ENCODE measurements around the gene PRSS33.

Gene PRSS33

DNA sequence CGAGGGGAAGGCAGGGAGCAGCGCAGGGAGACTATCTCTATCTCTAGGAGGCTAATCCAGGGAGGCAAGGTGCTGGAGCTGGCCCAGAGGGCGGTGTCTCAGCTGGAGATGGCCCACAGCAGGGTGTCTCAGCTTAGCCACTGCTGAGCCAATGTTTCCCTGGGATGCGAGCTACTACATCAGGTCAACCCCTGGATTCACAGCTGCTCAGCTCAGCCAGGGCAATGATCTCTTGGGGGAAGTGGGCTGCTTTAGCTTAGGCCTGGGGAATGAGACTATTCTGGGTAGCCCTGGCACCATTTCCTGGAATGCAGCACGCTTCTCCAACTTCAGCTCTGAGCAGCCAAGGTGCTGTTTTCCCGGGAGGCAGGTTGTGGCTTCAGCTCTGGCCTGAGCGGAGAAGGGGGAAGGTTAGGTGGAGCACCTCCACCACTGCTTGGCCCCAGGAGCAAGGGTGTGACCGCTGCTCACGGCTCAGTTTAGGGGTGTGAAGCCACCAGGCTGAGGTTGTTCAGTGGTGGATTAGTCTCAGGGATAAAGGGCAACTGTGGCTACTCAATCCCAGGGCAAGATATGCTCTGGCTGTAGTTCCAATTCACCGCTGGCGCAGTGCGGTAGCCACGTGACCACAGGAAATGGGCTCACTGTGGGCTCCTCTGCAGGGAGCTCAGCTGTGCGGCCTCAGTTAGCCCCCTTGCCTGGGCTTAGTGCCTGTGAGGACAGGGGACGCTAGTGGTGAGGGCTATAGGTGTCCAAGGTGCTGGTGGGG lies 24.5 kb upstream of the PRSS33 start:
- H3K4me1 ChIP-seq (ENCODE audit: control insufficient read depth, insufficient read depth, low read length, poor library complexity, severe bottlenecking) = no peaks in the 10 kb centered on the region
- 85 to 89% methylated on average over 13 of the region's 15 CpGs for WGBS, 2 experiments (ENCODE audit: insufficient coverage in 2 of 2)
- no peak overlapping the region for H3K4me3 ChIP-seq (ENCODE audit: extremely low read depth, insufficient read depth, low read length, poor library complexity, severe bottlenecking)
- no peak overlapping the region for H3K27ac ChIP-seq (ENCODE audit: low read depth, low read length, severe bottlenecking)
- peaks cover 3% of the 10 kb centered on the region for H3K9me3 ChIP-seq (ENCODE audit: control insufficient read depth, low read length)
- H3K36me3 ChIP-seq (ENCODE audit: control insufficient read depth, insufficient read depth, low read length) = no peaks in the 10 kb centered on the region

DNA sequence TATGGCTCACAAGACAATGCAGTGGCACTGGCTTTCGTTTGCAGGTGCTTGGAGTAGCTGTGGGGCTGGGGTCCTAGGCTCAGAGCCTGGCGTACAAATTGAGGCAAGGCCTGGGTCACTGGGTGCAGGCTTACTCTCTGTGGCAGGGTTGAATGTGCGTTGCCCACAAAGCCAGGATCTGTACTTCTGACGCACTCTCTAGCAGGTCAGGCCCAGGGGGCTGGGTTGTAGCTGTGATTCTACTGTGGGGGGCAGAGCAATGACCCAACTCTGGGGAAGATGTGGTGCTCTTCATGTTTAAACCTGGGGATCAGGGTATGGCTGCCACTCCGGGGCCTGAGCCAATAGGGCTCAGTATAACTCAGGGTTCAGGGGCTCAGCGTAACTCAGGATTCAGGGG lies 23.3 kb upstream of the PRSS33 start:
- H3K36me3 ChIP-seq (ENCODE audit: control insufficient read depth, insufficient read depth, low read length) = no peaks in the 10 kb centered on the region
- no peak overlapping the region for H3K4me3 ChIP-seq (ENCODE audit: extremely low read depth, insufficient read depth, low read length, poor library complexity, severe bottlenecking)
- WGBS, 2 experiments (ENCODE audit: insufficient coverage in 2 of 2) = 75 to 87% methylated on average over 6 of the region's 6 CpGs
- no peaks in the 10 kb centered on the region for H3K4me1 ChIP-seq (ENCODE audit: control insufficient read depth, insufficient read depth, low read length, poor library complexity, severe bottlenecking)
- H3K27ac ChIP-seq (ENCODE audit: low read depth, low read length, severe bottlenecking) = no peak overlapping the region
- H3K9me3 ChIP-seq (ENCODE audit: control insufficient read depth, low read length) = peaks cover 3% of the 10 kb centered on the region

DNA sequence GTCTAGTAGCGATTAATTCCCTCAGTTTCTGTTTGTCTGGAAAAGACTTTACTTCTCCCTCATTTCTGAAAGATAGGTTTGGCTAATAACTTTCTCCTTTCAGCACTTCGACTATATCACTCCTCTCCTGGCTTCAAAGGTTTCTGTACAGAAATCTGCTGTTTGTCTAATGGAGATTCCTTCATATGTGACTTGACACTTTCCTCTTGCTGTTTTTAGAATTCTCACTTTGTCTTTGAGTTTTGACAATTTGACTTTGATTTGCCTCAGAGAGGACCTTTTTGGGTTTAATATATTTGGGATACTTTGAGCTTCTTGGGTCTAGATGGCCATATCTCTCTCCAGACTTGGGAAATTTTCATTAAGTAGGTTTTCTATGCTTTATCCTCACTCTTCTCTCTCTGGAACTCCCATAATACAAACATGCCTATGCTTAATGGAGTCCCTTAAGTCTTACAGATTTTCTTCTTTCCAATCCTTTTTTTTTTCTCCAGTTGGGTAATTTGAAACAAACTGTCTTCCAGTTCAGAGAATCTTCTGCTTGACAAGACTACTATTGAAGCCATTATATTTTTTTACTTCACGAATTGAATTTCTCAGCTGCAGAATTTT lies 21.9 kb upstream of the PRSS33 start:
- H3K9me3 ChIP-seq (ENCODE audit: control insufficient read depth, low read length) = peaks cover 4% of the 10 kb centered on the region
- no peaks in the 10 kb centered on the region for H3K36me3 ChIP-seq (ENCODE audit: control insufficient read depth, insufficient read depth, low read length)
- no peak overlapping the region for H3K27ac ChIP-seq (ENCODE audit: low read depth, low read length, severe bottlenecking)
- 60 to 83% methylated on average over 2 of the region's 3 CpGs for WGBS, 2 experiments (ENCODE audit: insufficient coverage in 2 of 2)
- H3K4me3 ChIP-seq (ENCODE audit: extremely low read depth, insufficient read depth, low read length, poor library complexity, severe bottlenecking) = no peak overlapping the region
- no peaks in the 10 kb centered on the region for H3K4me1 ChIP-seq (ENCODE audit: control insufficient read depth, insufficient read depth, low read length, poor library complexity, severe bottlenecking)

DNA sequence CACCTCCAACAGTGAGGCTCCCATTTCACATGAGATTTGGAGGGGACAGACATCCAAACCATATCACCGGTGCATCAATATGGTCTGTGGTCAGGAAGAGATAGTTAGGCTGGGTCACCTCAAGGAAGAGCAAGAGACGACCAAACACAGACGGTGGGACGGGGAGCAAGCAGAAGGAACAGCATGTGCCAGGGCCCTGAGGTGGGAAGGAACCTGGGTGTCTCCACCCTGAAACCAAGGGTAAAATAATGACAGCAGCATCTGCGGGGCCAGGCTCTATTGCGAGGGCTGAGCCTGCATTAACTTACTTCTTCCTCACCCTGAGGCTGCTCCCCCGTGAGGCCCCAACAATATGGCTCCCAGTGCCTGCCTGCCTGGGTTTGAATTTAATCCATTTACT lies 20.8 kb upstream of the PRSS33 start:
- WGBS, 2 experiments (ENCODE audit: insufficient coverage in 2 of 2) = 80 to 100% methylated on average over 4 to 5 of the region's 7 CpGs
- no peak overlapping the region for H3K4me3 ChIP-seq (ENCODE audit: extremely low read depth, insufficient read depth, low read length, poor library complexity, severe bottlenecking)
- no peaks in the 10 kb centered on the region for H3K36me3 ChIP-seq (ENCODE audit: control insufficient read depth, insufficient read depth, low read length)
- H3K4me1 ChIP-seq (ENCODE audit: control insufficient read depth, insufficient read depth, low read length, poor library complexity, severe bottlenecking) = no peaks in the 10 kb centered on the region
- peaks cover 9% of the 10 kb centered on the region for H3K9me3 ChIP-seq (ENCODE audit: control insufficient read depth, low read length)
- H3K27ac ChIP-seq (ENCODE audit: low read depth, low read length, severe bottlenecking) = no peak overlapping the region

DNA sequence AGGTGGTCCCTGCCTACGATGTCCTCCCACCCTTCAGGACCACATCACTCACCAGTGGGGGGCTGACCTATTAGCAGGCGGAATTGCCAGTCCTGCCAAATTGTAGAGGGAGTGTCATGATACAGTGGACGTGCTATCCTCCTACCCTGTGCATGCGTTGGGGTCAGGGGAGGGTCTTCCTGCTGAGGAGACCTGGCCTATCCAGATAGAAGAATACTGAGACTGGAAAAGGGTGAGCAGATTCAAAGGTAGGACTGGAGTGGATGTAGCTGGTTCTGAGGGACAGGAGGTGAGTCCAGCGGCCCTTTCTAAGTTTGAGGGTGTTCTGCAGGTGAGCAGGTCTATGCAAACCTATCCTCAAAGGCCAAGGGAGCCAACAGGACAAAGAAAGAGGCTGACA lies 18.9 kb upstream of the PRSS33 start:
- Histone ChIP-seq H3K27ac (ENCODE audit: low read depth, low read length, severe bottlenecking) (no peak overlapping the region), H3K4me3 (ENCODE audit: extremely low read depth, insufficient read depth, low read length, poor library complexity, severe bottlenecking) (no peak overlapping the region), H3K36me3 (ENCODE audit: control insufficient read depth, insufficient read depth, low read length) (no peaks in the 10 kb centered on the region), H3K9me3 (ENCODE audit: control insufficient read depth, low read length) (peaks cover 9% of the 10 kb centered on the region), H3K4me1 (ENCODE audit: control insufficient read depth, insufficient read depth, low read length, poor library complexity, severe bottlenecking) (no peaks in the 10 kb centered on the region)
- WGBS, 2 experiments (ENCODE audit: insufficient coverage in 2 of 2) = 88 to 94% methylated on average over 4 of the region's 5 CpGs

DNA sequence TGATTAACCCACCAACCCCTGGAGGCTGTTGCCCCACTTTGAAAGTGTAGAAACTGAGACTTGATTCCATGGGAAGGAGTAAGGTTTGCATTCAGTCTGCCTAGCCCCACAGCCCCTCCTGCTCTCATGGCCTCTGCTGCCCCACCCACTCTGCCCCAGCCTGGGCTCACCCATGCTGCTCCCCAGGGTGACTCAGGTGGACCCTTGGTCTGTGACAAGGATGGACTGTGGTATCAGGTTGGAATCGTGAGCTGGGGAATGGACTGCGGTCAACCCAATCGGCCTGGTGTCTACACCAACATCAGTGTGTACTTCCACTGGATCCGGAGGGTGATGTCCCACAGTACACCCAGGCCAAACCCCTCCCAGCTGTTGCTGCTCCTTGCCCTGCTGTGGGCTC lies 17.4 kb upstream of the PRSS33 start:
- Histone ChIP-seq H3K9me3 (ENCODE audit: control insufficient read depth, low read length) (peaks cover 9% of the 10 kb centered on the region), H3K4me1 (ENCODE audit: control insufficient read depth, insufficient read depth, low read length, poor library complexity, severe bottlenecking) (no peaks in the 10 kb centered on the region), H3K27ac (ENCODE audit: low read depth, low read length, severe bottlenecking) (no peak overlapping the region), H3K4me3 (ENCODE audit: extremely low read depth, insufficient read depth, low read length, poor library complexity, severe bottlenecking) (no peak overlapping the region), H3K36me3 (ENCODE audit: control insufficient read depth, insufficient read depth, low read length) (no peaks in the 10 kb centered on the region)
- WGBS, 2 experiments (ENCODE audit: insufficient coverage in 2 of 2) = 90% methylated on average over 1 of the region's 4 CpGs; no CpG with 5 or more reads in 1 of the 2 experiments

DNA sequence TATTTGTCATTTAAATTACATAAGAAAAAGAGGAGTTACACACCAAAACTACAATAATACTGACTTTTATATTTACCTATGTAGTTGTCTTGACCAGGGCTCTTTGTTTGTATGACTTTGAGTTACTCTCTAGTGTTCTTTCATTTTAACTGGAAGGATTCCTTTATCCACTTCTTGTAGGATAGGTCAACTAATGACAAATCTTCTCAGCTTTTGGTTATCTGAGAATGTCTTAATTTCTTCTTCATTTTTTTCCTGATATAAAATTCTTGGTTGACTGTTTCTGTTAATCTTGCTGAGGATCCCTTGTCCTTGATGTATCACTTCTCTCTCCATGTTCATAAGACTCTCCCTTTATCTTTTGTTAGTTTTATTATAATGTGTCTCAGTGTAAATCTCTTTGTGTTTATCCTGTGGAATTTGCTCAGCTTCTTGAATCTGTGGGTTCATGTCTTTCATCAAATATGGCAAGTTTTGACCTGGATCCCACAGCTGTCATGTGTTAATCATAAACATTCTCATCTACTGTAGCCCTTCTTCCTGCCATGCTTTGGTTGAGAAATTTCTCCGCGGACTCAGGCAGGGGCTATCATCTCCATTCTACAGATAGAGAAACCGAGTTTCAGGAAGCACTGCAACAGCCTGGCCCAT lies 16.3 kb upstream of the PRSS33 start:
- no CpG with 5 or more reads among the region's 3 CpGs for WGBS, 2 experiments (ENCODE audit: insufficient coverage in 2 of 2)
- Histone ChIP-seq H3K4me3 (ENCODE audit: extremely low read depth, insufficient read depth, low read length, poor library complexity, severe bottlenecking) (no peak overlapping the region), H3K36me3 (ENCODE audit: control insufficient read depth, insufficient read depth, low read length) (no peaks in the 10 kb centered on the region), H3K9me3 (ENCODE audit: control insufficient read depth, low read length) (peaks cover 6% of the 10 kb centered on the region), H3K27ac (ENCODE audit: low read depth, low read length, severe bottlenecking) (no peak overlapping the region), H3K4me1 (ENCODE audit: control insufficient read depth, insufficient read depth, low read length, poor library complexity, severe bottlenecking) (no peaks in the 10 kb centered on the region)

DNA sequence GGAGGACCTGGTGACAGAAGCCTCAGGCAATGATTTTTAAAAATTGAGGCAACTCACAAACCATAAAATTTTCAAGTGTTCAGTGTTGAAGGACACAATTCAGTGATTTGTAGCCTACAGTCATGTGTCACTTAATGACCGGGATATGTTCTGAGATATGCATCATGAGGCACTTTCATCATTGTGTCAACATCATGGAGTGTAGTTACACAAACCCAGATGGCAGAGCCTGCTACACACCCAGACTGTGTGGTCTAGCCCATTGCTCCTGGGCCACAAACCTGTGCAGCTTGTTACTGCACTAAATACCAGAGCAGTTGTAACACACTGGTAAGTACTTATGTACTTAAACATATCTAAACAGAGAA lies 12.5 kb upstream of the PRSS33 start:
- Histone ChIP-seq H3K4me3 (ENCODE audit: extremely low read depth, insufficient read depth, low read length, poor library complexity, severe bottlenecking) (no peak overlapping the region), H3K27ac (ENCODE audit: low read depth, low read length, severe bottlenecking) (no peak overlapping the region)

DNA sequence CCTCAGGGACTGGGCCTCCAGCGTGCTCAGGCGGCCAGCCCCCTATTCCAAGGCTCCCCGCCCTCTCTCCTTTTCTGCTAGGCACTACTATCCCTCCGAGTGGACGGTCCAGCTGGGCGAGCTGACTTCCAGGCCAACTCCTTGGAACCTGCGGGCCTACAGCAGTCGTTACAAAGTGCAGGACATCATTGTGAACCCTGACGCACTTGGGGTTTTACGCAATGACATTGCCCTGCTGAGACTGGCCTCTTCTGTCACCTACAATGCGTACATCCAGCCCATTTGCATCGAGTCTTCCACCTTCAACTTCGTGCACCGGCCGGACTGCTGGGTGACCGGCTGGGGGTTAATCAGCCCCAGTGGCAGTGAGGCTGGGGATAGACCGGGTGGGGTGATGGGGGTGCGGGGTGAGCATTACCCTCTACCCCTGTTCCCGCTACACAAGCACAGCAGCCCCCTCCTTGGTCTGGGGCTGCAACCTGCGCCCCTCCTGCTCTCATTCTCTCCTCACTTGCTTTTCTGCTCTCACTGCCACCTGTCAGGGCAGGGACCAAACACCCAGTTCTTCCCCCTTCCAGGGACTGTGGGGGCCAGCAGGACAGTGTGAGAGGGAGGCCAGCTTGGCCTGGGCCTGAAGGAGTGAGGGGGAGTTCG lies 12.0 kb upstream of the PRSS33 start:
- no peak overlapping the region for H3K27ac ChIP-seq (ENCODE audit: low read depth, low read length, severe bottlenecking)

More for the DNA sequence above, 12.5 kb upstream of the PRSS33 start:
- Histone ChIP-seq H3K36me3 (ENCODE audit: control insufficient read depth, insufficient read depth, low read length) (no peaks in the 10 kb centered on the region), H3K9me3 (ENCODE audit: control insufficient read depth, low read length) (peaks cover 6% of the 10 kb centered on the region), H3K4me1 (ENCODE audit: control insufficient read depth, insufficient read depth, low read length, poor library complexity, severe bottlenecking) (peaks cover 7% of the 10 kb centered on the region)
- 86 to 100% methylated on average over 1 of the region's 1 CpG for WGBS, 2 experiments (ENCODE audit: insufficient coverage in 2 of 2)

DNA sequence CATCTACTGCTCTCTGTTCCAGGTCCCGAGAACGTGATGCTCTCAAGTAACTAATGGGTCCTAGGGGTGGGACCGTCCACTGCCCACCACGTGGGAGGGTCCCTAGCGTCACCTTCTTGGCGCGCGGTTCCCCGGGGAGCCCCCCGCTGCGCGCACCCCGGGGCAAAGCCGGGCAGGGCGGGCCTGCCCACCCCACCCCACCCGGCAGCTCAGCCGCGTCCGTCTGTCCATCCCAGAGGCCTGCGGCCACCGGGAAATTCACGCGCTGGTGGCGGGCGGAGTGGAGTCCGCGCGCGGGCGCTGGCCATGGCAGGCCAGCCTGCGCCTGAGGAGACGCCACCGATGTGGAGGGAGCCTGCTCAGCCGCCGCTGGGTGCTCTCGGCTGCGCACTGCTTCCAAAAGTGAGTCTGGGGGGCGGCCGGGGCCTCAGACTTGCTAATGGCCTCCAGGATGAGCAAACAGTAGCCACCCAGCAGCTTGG lies 11.4 kb upstream of the PRSS33 start:
- Histone ChIP-seq H3K9me3 (ENCODE audit: control insufficient read depth, low read length) (peaks cover under 1% of the 10 kb centered on the region), H3K4me3 (ENCODE audit: extremely low read depth, insufficient read depth, low read length, poor library complexity, severe bottlenecking) (no peak overlapping the region), H3K36me3 (ENCODE audit: control insufficient read depth, insufficient read depth, low read length) (no peaks in the 10 kb centered on the region), H3K27ac (ENCODE audit: low read depth, low read length, severe bottlenecking) (no peak overlapping the region), H3K4me1 (ENCODE audit: control insufficient read depth, insufficient read depth, low read length, poor library complexity, severe bottlenecking) (peaks cover 7% of the 10 kb centered on the region)
- 96% methylated on average over 26 to 28 of the region's 39 CpGs for WGBS, 2 experiments (ENCODE audit: insufficient coverage in 2 of 2)

More for the DNA sequence above, 12.0 kb upstream of the PRSS33 start:
- no peak overlapping the region for H3K4me3 ChIP-seq (ENCODE audit: extremely low read depth, insufficient read depth, low read length, poor library complexity, severe bottlenecking)
- peaks cover 7% of the 10 kb centered on the region for H3K4me1 ChIP-seq (ENCODE audit: control insufficient read depth, insufficient read depth, low read length, poor library complexity, severe bottlenecking)
- 94 to 95% methylated on average over 10 to 15 of the region's 21 CpGs for WGBS, 2 experiments (ENCODE audit: insufficient coverage in 2 of 2)
- H3K36me3 ChIP-seq (ENCODE audit: control insufficient read depth, insufficient read depth, low read length) = no peaks in the 10 kb centered on the region
- H3K9me3 ChIP-seq (ENCODE audit: control insufficient read depth, low read length) = peaks cover 6% of the 10 kb centered on the region

Measured in mesodermal cell (in vitro differentiated cells).